GM19372 (cell line): ENCODE data around the gene HEXIM1.

Source experiments
- ATAC-seq: cut with Tn5 transposase; IDR thresholded peaks from one replicate; pipeline ENCODE4 v1.9.1; 2021; ENCODE audit warnings: mild to moderate bottlenecking, low read depth, moderate library complexity; ENCODE audit not compliant: unreplicated experiment

Gene HEXIM1

GRCh38 chr17:45168991-45169752 lies 20.9 kb downstream of the HEXIM1 start:
- ATAC-seq, result no peak

DNA sequence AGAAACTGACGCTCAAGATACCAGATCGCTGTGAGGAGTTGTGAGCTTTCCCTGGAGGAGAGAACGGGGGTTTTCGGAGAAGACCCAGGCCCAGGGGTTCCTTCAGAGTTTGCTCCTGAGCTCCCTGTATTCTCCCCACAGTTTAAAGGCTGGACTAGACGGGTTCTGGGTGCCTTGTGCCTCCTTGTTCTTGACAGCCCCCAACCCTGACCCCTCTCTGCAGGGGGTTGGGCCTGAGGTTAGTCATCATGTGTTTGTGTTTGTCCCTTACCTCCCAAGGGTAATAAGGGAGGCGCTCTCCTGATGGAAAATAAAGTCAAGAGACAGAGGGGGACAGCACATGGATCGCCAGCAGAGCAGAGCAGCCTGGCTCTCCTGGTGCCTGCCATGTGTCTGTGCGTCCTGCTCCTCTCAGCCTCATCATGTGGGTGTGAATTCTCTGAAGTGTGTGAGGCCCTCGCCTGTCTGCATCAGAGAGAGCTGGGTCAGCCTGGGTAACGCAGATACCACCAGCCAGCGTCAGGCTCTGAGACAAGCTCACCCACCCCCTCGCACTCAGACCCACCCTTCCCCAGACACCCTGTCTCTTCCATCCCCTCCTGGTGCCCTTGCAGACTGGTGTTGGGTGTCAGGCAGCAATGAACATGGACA lies 22.1 kb downstream of the HEXIM1 start:
- ATAC-seq, result no peak

- ATAC-seq, result no peak
Measured at GRCh38 chr17:45170931-45171337, 22.7 kb downstream of the HEXIM1 start.

DNA sequence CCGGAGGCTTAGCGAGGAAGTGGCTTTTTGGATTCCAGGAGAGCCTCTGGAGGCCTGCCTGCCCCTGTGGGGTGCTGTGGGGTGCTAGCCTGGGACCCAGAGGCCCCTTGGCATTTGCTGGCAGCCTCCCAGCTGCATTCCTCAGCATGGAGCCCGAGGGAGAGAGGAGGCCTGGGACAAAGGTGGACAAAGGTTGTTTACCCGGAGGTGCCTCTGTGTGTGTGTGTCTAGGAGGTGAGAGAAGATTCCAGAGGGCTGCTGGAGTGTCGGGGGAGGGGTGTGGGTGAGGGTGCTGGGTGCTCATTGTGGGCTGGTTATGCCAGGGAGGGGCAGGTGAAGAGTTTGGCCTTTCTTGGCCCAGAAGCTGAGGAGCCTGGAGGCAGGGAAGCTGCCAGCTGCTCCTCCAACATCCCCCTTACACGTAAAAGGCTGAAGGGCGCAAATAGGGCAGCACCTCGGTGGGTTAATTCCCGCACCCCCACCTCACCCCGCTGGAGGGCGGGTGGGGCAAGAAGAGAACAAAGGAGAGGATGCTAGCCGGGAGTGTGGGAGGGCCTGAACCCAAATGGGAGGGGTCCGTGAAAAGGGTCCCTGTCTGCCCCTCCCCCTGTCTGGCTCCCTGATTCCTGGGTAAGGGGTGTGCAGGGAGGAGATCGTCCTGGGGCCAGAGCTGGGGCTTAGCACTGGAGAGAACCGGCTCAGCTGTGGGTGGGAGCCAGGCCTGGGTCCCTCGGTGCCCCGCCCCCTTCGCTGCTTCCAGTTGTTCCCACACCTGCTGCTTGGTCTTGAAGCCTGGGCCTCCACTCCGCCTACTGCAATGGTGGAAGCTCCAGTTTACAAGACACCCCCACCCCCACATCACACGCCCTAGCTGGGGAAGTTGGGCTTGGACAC lies 23.3 kb downstream of the HEXIM1 start:
- ATAC-seq, result no peak

- no peak for ATAC-seq
Measured at GRCh38 chr17:45172232-45172540, 23.9 kb downstream of the HEXIM1 start.

DNA sequence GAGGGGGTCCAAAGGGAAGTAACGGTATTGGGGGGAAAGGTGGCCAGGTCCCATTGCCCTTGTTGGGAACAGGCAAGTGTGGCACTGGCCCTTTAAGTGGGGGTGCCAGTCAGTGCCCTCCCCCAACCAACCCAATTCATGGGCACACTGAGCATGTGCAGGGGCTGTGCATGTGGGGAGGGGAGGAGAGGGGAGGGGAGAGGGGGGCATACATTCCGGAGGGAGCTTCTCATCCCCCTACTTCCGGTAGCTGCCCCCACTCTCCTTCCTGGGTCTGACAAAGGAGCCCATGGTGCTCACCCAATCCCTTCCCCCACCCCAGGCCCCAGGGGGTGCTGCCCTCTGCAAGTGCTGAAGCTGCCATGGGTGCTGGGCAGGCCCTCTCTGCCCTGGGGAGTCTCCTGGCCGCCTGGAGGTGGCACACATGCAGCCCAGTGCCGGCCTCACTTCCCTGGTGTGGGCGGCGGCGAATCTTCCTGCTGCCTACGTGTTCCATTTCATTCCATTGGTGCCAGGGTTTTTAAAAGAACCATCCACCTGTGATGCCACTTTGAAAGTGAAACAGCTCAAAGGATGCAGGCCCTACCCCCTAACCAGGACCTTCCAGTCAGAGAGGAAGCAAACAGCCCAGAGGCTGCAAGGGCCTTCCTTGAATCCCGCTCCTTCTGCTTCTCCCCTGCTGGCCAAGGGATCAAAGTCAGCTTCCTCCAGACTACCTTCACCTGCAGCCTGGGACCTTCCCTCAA lies 24.4 kb downstream of the HEXIM1 start:
- ATAC-seq, result no peak

DNA sequence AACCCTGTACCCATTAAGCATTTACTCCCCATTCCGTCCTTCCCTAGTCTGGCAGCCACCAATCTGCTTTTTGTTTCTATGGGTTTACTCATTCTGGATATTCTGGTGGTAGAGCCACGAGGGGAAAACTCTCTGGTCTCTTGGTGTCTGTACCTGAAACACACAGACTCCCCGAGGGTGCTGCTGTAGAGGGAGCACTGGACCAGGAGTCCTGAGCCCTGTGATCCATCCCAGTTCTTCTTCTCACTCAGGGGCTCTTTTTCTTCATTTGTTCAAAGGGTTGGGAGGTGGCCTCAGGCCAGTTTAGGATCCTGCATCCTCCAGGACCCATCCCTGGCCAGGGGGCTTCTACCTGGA lies 27.5 kb downstream of the HEXIM1 start:
- ATAC-seq, result no peak

GRCh38 chr17:45177563-45177962 lies 29.3 kb downstream of the HEXIM1 start:
- ATAC-seq, result no peak

DNA sequence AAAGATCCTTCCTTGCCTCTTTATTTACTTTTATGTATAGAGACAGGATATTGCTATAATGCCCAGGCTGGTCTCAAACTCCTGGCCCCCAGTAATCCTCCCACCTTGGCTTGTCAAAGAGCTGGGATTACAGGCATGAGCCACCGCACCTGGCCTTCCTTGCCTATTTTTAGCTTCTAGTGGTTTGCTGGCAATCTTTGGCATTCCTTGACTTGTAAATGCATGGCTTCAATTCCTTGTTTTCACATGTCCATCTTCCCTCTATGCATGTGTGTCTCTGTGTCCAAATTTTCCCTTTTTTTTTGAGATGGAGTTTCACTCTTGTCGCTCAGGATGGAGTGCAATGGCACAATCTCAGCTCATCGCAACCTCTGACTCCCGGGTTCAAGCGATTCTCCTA lies 35.9 kb downstream of the HEXIM1 start:
- no peak for ATAC-seq

- ATAC-seq, result no peak
Measured at GRCh38 chr17:45186801-45187354, 38.6 kb downstream of the HEXIM1 start.

- no peak for ATAC-seq
Measured at GRCh38 chr17:45189009-45189408, 40.7 kb downstream of the HEXIM1 start.

DNA sequence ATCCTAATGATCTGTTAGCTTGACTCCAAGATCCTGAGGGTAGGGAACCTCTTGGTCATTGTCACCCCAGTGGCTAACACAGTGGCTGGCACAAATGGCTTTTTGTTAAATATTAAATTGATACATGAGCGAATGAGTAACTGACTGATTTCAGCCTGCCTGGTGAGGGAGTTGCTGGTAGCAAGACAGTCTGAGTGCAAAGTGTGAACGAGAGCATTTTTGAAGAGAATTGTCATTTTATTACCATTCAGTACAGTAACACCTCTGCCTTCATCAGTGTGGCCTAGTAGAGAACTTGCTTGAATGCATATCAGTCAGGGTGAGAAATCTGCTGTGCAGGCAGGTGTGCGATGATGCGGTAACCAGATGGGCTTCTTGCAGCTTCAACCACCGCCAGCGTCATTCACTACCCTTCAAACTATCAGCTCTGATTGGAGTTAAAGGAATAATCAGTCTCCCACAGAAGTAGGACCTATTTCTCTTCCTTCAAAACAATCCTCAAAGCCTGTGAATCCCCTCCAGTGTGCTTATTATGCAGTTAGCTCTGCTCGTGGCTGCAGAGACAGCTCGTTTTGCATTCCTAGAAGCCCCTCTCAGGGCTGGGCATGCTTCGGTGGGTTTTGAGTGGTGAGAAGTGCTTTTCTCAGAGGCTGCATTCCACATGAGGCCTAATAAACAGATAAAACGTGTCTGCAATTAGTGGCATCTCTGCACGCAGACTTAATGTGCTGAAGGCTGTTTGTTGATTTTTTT lies 42.4 kb downstream of the HEXIM1 start:
- ATAC-seq, result no peak

GRCh38 chr17:45195424-45195823 lies 47.1 kb downstream of the HEXIM1 start:
- ATAC-seq, result no peak

- no peak for ATAC-seq
Measured at GRCh38 chr17:45197108-45197507, 48.8 kb downstream of the HEXIM1 start.

DNA sequence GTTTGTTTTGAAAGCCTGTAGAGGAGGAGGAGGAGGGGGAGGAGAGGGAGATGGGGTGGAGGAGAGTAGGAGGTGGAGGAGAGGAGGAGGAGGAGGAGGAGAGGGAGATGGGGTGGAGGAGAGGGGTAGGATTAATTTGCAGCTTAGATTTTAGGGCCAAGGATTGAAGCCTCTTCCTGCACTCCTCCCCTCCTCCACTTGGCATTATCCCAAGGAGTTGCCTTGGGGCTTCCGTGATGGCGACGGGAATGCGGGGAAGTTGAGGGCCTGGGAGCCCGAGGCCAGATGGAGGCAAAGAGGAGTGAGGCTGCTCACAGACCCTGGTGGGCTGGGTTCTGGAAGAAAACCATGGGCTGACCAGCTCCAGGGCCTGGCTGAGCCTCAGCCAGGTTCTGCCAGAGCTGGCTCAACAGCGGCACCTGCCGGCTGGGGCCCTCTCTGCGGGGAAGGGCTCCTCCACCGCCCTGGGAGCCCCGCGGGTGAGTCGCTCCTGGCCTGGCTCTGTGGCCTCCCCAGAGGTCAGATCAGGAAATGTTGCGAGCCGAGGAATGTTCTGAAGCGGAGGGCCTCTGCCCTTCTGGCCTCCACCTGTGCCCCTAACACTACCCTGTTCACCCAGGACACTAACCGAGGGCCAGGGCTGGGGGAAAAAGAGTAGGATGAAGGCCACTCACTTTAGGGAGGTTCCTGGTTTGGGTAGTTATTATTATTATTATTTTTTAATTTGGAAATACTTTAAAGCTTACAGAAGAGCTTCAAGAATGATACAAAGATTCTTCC lies 49.5 kb downstream of the HEXIM1 start:
- peak; percentile 74 for ATAC-seq

GRCh38 chr17:45200701-45201100 lies 52.4 kb downstream of the HEXIM1 start:
- ATAC-seq, result no peak

DNA sequence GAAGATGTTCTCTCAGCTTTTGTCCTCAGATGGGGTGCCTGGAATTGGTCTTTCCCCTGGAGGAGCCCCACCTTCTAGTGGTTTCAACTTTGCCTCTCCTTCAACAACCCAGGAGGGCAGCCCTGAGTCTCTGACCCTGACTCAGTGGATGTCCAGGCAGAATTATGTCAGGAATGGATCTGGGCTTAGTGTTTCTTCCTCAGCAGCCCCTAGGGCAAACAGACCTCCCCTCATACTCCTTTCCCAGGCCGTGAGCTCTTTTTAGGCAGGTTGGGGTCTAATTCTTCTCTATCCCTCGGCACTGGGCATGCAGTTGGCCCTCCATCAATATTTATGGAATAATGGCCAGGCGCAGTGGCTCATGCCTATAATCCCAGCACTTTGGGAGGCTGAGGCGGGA lies 53.2 kb downstream of the HEXIM1 start:
- ATAC-seq, result no peak
